Lung (tissue), 12 donors: Measurements from ENCODE around the gene AQP9. TPM values are rescaled to one million over a fixed set of nuclear protein-coding genes. Genes with fewer than 3 reads are reported as not detected.
A peak's percentile ranks its signal among the peaks of the same experiment; 100 is the strongest.

ENCODE experiments used
- ATAC-seq: fragments of 200-7000 bp; cut with Tn5 transposase; one replicate; pipeline ENCODE4 v1.9.1; 2020; ENCODE audit warnings: moderate number of reproducible peaks; ENCODE audit not compliant: insufficient read depth, low FRiP score
- DNase-seq, 3 donors: peaks; one replicate each; pipeline ENCODE4 v3.0.0-alpha.2; 2013 to 2017
- H3K27ac ChIP-seq, 2 donors: one replicate each; pipeline ENCODE4 v1.5.1; 2013; ENCODE audit warnings: mild to moderate bottlenecking in 2 of 2, moderate library complexity in 2 of 2, control low read depth in 1 of 2, inconsistent platforms in 1 of 2, low read depth in 1 of 2, low read length in 1 of 2
- H3K27me3 ChIP-seq, 3 donors: one replicate each; pipeline ENCODE4 v1.5.1; 2013; ENCODE audit warnings: low read length in 2 of 3; ENCODE audit not compliant: control insufficient read depth in 3 of 3, insufficient read depth in 3 of 3
- H3K36me3 ChIP-seq, 4 donors: one replicate each; pipeline ENCODE4 v1.5.1; 2013; ENCODE audit warnings: low read length in 4 of 4, mild to moderate bottlenecking in 1 of 4, moderate library complexity in 1 of 4; ENCODE audit not compliant: control insufficient read depth in 4 of 4, insufficient read depth in 4 of 4
- H3K4me1 ChIP-seq, 5 donors: one replicate each; pipeline ENCODE4 v1.5.1; 2013; ENCODE audit warnings: low read length in 5 of 5, mild to moderate bottlenecking in 2 of 5, moderate library complexity in 1 of 5; ENCODE audit not compliant: control insufficient read depth in 5 of 5, insufficient read depth in 5 of 5
- H3K4me3 ChIP-seq: one replicate; pipeline ENCODE4 v1.5.1; 2013; ENCODE audit warnings: mild to moderate bottlenecking, control low read depth, moderate library complexity
- H3K9ac ChIP-seq, 2 donors: one replicate each; pipeline ENCODE4 v1.5.1; 2013; ENCODE audit warnings: low read length in 2 of 2, control low read depth in 1 of 2; ENCODE audit not compliant: insufficient read depth in 1 of 2
- H3K9me3 ChIP-seq, 4 donors: one replicate each; pipeline ENCODE4 v1.5.1; 2013; ENCODE audit warnings: low read length in 3 of 4, mild to moderate bottlenecking in 1 of 4, moderate library complexity in 1 of 4; ENCODE audit not compliant: control insufficient read depth in 4 of 4, insufficient read depth in 3 of 4
- CTCF ChIP-seq: IDR thresholded peaks from 2 replicates; pipeline ENCODE4 v1.5.1; 2012; ENCODE audit warnings: mild to moderate bottlenecking; ENCODE audit errors: control extremely low read depth, extremely low read depth
- WGBS, 2 donors: extraction: QIAGEN DNeasy Blood & Tissue Kit; methylation state at CpG; one replicate each; pipeline ENCODE4 v1.1.7; 2013; 5-methylcytosine and 5-hydroxymethylcytosine counted together
- polyA plus RNA-seq, 2 donors: library from polyadenylated mRNA; stranded (reverse); fragments of 200-250 nt; gene quantifications; one replicate each; pipeline ENCODE4 v1.2.1, GENCODE V29; 2013
- total RNA-seq, 2 donors: library from RNA; depleted of rRNA in 1 of 2; stranded (reverse); fragments of >200 nt in 1 of 2; gene quantifications; one replicate each; pipeline ENCODE4 v1.2.1, GENCODE V29; 2014 to 2021
- donor health status: control.
- donor health status: control.
- donor health status: Bipolar disorder and iron deficiency.
- donor health status: healthy.
- donor health status: DM: yes; HTN: yes; CAD: no.

AQP9 gene
- total and polyA plus RNA-seq, 4 donors = 6.1 to 329 (median 21.9) TPM

- no peaks in the 10 kb centered on the region for H3K27me3 ChIP-seq
- ATAC-seq (no peak), DNase-seq (peak; percentile 85 to 95 (median 93))
- no peak overlapping the region for H3K4me3 ChIP-seq
- H3K36me3 ChIP-seq = no peaks in the 10 kb centered on the region
- peaks cover 0 to 37% (median 4%) of the 10 kb centered on the region in 5 donors for H3K4me1 ChIP-seq
- no peak for TF ChIP-seq CTCF
- no peak overlapping the region for H3K27ac ChIP-seq
- H3K9ac ChIP-seq = no peak overlapping the region
- no peaks in the 10 kb centered on the region for H3K9me3 ChIP-seq
These were observed 27.5 kb downstream of the AQP9 start for GRCh38 chr15:58165661-58166060.

- no peak for TF ChIP-seq CTCF
- ATAC-seq = no peak
- 75 to 76% methylated on average over 3 of the region's 3 CpGs for WGBS, 2 donors
These were observed 29.0 kb downstream of the AQP9 start for GRCh38 chr15:58167095-58167691.

GRCh38 chr15:58169934-58170333, 31.8 kb downstream of the AQP9 start:
- Histone ChIP-seq H3K9ac (no peak overlapping the region), H3K9me3 (peaks cover 0 to 2% (median 0%) of the 10 kb centered on the region in 4 donors), H3K27ac (no peak overlapping the region), H3K4me3 (no peak overlapping the region), H3K27me3 (peaks cover 0 to 5% (median 0%) of the 10 kb centered on the region in 3 donors), H3K4me1 (peaks cover 0 to 12% (median 4%) of the 10 kb centered on the region in 5 donors), H3K36me3 (no peaks in the 10 kb centered on the region)
- no peak for ATAC-seq
- WGBS, 2 donors = 85 to 94% methylated on average over 5 of the region's 5 CpGs
- no peak for TF ChIP-seq CTCF
- DNase-seq = no peak

More at GRCh38 chr15:58167095-58167691, 29.0 kb downstream of the AQP9 start:
- H3K9me3 ChIP-seq = no peaks in the 10 kb centered on the region
- no peak overlapping the region for H3K9ac ChIP-seq
- no peak for DNase-seq
- H3K4me1 ChIP-seq = peaks cover 0 to 23% (median 4%) of the 10 kb centered on the region in 5 donors
- H3K36me3 ChIP-seq = no peaks in the 10 kb centered on the region
- peaks cover 0 to 5% (median 0%) of the 10 kb centered on the region in 3 donors for H3K27me3 ChIP-seq
- H3K27ac ChIP-seq = no peak overlapping the region
- H3K4me3 ChIP-seq = no peak overlapping the region
